ENCODE results near the gene LRRC56. TPM values are rescaled to one million over a fixed set of nuclear protein-coding genes. Genes with fewer than 3 reads are reported as not detected.

Gene LRRC56
- total and polyA plus RNA-seq, 11 donors: 0.07 to 0.35 (median 0.20) TPM; not detected in 2

- intact Hi-C loops (cut with DNase I): no loop called here
- ATAC-seq (peak; percentile 93 to 96 (median 94)), DNase-seq (peak; percentile 94 to 98 (median 95))
- H3K36me3 ChIP-seq: peaks cover 0 to 29% (median 20%) of the 10 kb centered on the region in 9 donors
- 2 to 13% (median 5%) methylated on average over 27 to 97 of the region's 97 CpGs for WGBS, 4 donors
- peaks cover 3 to 19% (median 9%) of the 10 kb centered on the region in 9 donors for H3K27me3 ChIP-seq
- peaks cover 9 to 50% (median 32%) of the 10 kb centered on the region in 12 donors for H3K4me1 ChIP-seq
- no peaks in the 10 kb centered on the region for H3K9me3 ChIP-seq
- TF ChIP-seq POLR2A (IDR thresholded peaks at IDR 0.05) (peak in 1 of 2 donors; percentile 92), CTCF (IDR thresholded peaks at IDR 0.05) (no peak)
- peak within 1 kb of the TSS; percentile 68 to 99 (median 86) for H3K4me3 ChIP-seq
- H3K27ac ChIP-seq: peak within 1 kb of the TSS; percentile 40 to 92 (median 80)
These were observed 1.5 kb upstream of the LRRC56 start, which contains the start of gene HRAS for GRCh38 chr11:535519-536454. Gene HRAS (minus strand): TSS chr11:535576.

GRCh38 chr11:537622-538430, 499 bp downstream of the LRRC56 start:
- Histone ChIP-seq H3K27ac (no peak overlapping the region), H3K4me3 (peak overlapping the region in 11 of 12 donors; percentile 8 to 99 (median 78)), H3K4me1 (peaks cover 9 to 42% (median 32%) of the 10 kb centered on the region in 12 donors), H3K9me3 (no peaks in the 10 kb centered on the region), H3K36me3 (peaks cover 0 to 11% (median 8%) of the 10 kb centered on the region in 9 donors), H3K27me3 (peaks cover 3 to 19% (median 9%) of the 10 kb centered on the region in 9 donors)
- no peak for ATAC-seq
- intact Hi-C loops (cut with DNase I): no loop called here
- DNase-seq: peak in 3 of 5 donors; percentile 4 to 54 (median 17)
- no peak for TF ChIP-seq CTCF (IDR thresholded peaks at IDR 0.05)
- TF ChIP-seq POLR2A (IDR thresholded peaks at IDR 0.05): no peak
- 51 to 96% (median 75%) methylated on average over 2 to 19 of the region's 19 CpGs for WGBS, 4 donors

- peaks cover 0 to 4% (median 1%) of the 10 kb centered on the region in 9 donors for H3K36me3 ChIP-seq
- H3K27me3 ChIP-seq: peaks cover 3 to 19% (median 9%) of the 10 kb centered on the region in 9 donors
- no peak overlapping the region for H3K4me3 ChIP-seq
- ATAC-seq (no peak), DNase-seq (peak in 3 of 5 donors; percentile 6 to 46 (median 13))
- WGBS, 4 donors: 88 to 92% (median 91%) methylated on average over 16 to 20 of the region's 20 CpGs
- no peak for TF ChIP-seq CTCF (IDR thresholded peaks at IDR 0.05)
- TF ChIP-seq POLR2A (IDR thresholded peaks at IDR 0.05): no peak
- no peaks in the 10 kb centered on the region for H3K9me3 ChIP-seq
- H3K27ac ChIP-seq: no peak overlapping the region
- peaks cover 9 to 36% (median 31%) of the 10 kb centered on the region in 12 donors for H3K4me1 ChIP-seq
- intact Hi-C loops (cut with DNase I): no loop called here
These were observed 1.2 kb downstream of the LRRC56 start for GRCh38 chr11:538431-539051.

Measured in heart left ventricle (tissue), 16 donors.